CD4-positive, alpha-beta T cell treated with Interleukin-12 subunit alpha and Interleukin-12 subunit beta, for 1 hour (primary cell): ENCODE measurements around the gene NRXN3.
"Not testable (repeated sequence)": the region's sequence is repeated elsewhere in the genome, so short reads cannot be mapped to it uniquely, and the experiment has no call there.

ENCODE experiments used
- DNase-seq: peaks from one replicate; pipeline ENCODE4 v3.0.0-alpha.2; 2020

NRXN3 gene

GRCh38 chr14:78970677-78971076 is 800.5 kb downstream of the NRXN3 start:
- DNase-seq = no peak

GRCh38 chr14:78972440-78972839 is 802.3 kb downstream of the NRXN3 start:
- DNase-seq = no peak

GRCh38 chr14:78974691-78975090 is 804.5 kb downstream of the NRXN3 start:
- DNase-seq = no peak

GRCh38 chr14:78975734-78976133 is 805.6 kb downstream of the NRXN3 start:
- no peak for DNase-seq

GRCh38 chr14:78978896-78979295 is 808.7 kb downstream of the NRXN3 start:
- no peak for DNase-seq

GRCh38 chr14:78982551-78982950 is 812.4 kb downstream of the NRXN3 start:
- DNase-seq = no peak

GRCh38 chr14:78983126-78983525 is 813.0 kb downstream of the NRXN3 start:
- no peak for DNase-seq

- DNase-seq = no peak
Observed at GRCh38 chr14:78985668-78986381, 815.7 kb downstream of the NRXN3 start.

- no peak for DNase-seq
Observed at GRCh38 chr14:78986989-78987388, 816.8 kb downstream of the NRXN3 start.

GRCh38 chr14:78989221-78989620 is 819.0 kb downstream of the NRXN3 start:
- no peak for DNase-seq

GRCh38 chr14:78992867-78993266 is 822.7 kb downstream of the NRXN3 start:
- no peak for DNase-seq

GRCh38 chr14:78997811-78998210 is 827.6 kb downstream of the NRXN3 start:
- DNase-seq = no peak

- no peak for DNase-seq
Observed at GRCh38 chr14:79009286-79009685, 839.1 kb downstream of the NRXN3 start.

- no peak for DNase-seq
Observed at GRCh38 chr14:79011091-79011919, 841.1 kb downstream of the NRXN3 start.

- no peak for DNase-seq
Observed at GRCh38 chr14:79011920-79012204, 841.7 kb downstream of the NRXN3 start.

- DNase-seq = no peak
Observed at GRCh38 chr14:79016828-79017505, 846.8 kb downstream of the NRXN3 start.

GRCh38 chr14:79017561-79017960 is 847.4 kb downstream of the NRXN3 start:
- no peak for DNase-seq

- no peak for DNase-seq
Observed at GRCh38 chr14:79018836-79019235, 848.7 kb downstream of the NRXN3 start.

- DNase-seq = not testable (repeated sequence)
Observed at GRCh38 chr14:79019898-79020297, 849.7 kb downstream of the NRXN3 start.

- no peak for DNase-seq
Observed at GRCh38 chr14:79021766-79022165, 851.6 kb downstream of the NRXN3 start.

GRCh38 chr14:79027138-79027537 is 857.0 kb downstream of the NRXN3 start:
- no peak for DNase-seq

GRCh38 chr14:79028281-79028680 is 858.1 kb downstream of the NRXN3 start:
- no peak for DNase-seq

GRCh38 chr14:79036441-79036840 is 866.3 kb downstream of the NRXN3 start:
- no peak for DNase-seq

GRCh38 chr14:79037106-79037505 is 866.9 kb downstream of the NRXN3 start:
- DNase-seq = no peak
